ENCODE data around the gene RSPO1. TPM values are rescaled to one million over a fixed set of nuclear protein-coding genes. Genes with fewer than 3 reads are reported as not detected.
"Not testable (repeated sequence)": the region's sequence is repeated elsewhere in the genome, so short reads cannot be mapped to it uniquely, and the experiment has no call there.

The RSPO1 gene
- total RNA-seq, 1 donor from 2014 or later = 0.20 TPM

- ATAC-seq = no peak
Observed at GRCh38 chr1:37616330-37616729, 18.4 kb downstream of the RSPO1 start.

GRCh38 chr1:37614105-37614504 lies 20.6 kb downstream of the RSPO1 start:
- ATAC-seq = no peak

GRCh38 chr1:37612186-37612585 lies 22.5 kb downstream of the RSPO1 start:
- no peak for ATAC-seq

- no peak for ATAC-seq
Observed at GRCh38 chr1:37609994-37610393, 24.7 kb downstream of the RSPO1 start.

GRCh38 chr1:37609002-37609401 lies 25.7 kb downstream of the RSPO1 start:
- no peak for ATAC-seq

GRCh38 chr1:37606481-37607263 lies 28.0 kb downstream of the RSPO1 start:
- ATAC-seq = no peak

GRCh38 chr1:37605806-37606474 lies 28.8 kb downstream of the RSPO1 start:
- ATAC-seq = no peak

- peak; percentile 81 for ATAC-seq
Observed at GRCh38 chr1:37605061-37605650, 29.5 kb downstream of the RSPO1 start.

- no peak for ATAC-seq
Observed at GRCh38 chr1:37602750-37603694, 31.7 kb downstream of the RSPO1 start.

- no peak for ATAC-seq
Observed at GRCh38 chr1:37601441-37601840, 33.3 kb downstream of the RSPO1 start.

- no peak for ATAC-seq
Observed at GRCh38 chr1:37599940-37600339, 34.8 kb downstream of the RSPO1 start.

- ATAC-seq = no peak
Observed at GRCh38 chr1:37596182-37596667, 38.5 kb downstream of the RSPO1 start.

- ATAC-seq = peak; percentile 100
Observed at GRCh38 chr1:37595440-37596181, 39.1 kb downstream of the RSPO1 start, which contains the start of gene GNL2. GNL2 (minus strand) TSS chr1:37595937; CDS start chr1:37595822, 115 bp downstream.

GRCh38 chr1:37593726-37594125 lies 41.0 kb downstream of the RSPO1 start:
- no peak for ATAC-seq

- no peak for ATAC-seq
Observed at GRCh38 chr1:37588939-37589338, 45.8 kb downstream of the RSPO1 start.

- ATAC-seq = not testable (repeated sequence)
Observed at GRCh38 chr1:37584544-37584943, 50.1 kb downstream of the RSPO1 start.

- ATAC-seq = no peak
Observed at GRCh38 chr1:37575692-37576091, 59.0 kb downstream of the RSPO1 start.

- no peak for ATAC-seq
Observed at GRCh38 chr1:37574834-37575480, 59.7 kb downstream of the RSPO1 start.

GRCh38 chr1:37570528-37571334 lies 64.0 kb downstream of the RSPO1 start:
- no peak for ATAC-seq

GRCh38 chr1:37567023-37567422 lies 67.7 kb downstream of the RSPO1 start:
- ATAC-seq = no peak

Measured in esophagus mucosa (tissue), 1 donor.